DND-41 (cell line): ENCODE data around the gene RNF207.

Experiments
- CTCF ChIP-seq: IDR thresholded peaks from 2 replicates; pipeline ENCODE4 v1.5.1; 2012; ENCODE audit warnings: borderline replicate concordance, low read length, moderate library complexity, mild to moderate bottlenecking; ENCODE audit not compliant: poor library complexity, severe bottlenecking; ENCODE audit errors: extremely low read depth
- EZH2 ChIP-seq: IDR thresholded peaks from 3 replicates; pipeline ENCODE4 v1.6.1; 2012; ENCODE audit warnings: borderline replicate concordance, low read depth, mild to moderate bottlenecking, moderate library complexity, low read length, inconsistent platforms; ENCODE audit not compliant: severe bottlenecking

- TF ChIP-seq CTCF = no peak
- no peak for TF ChIP-seq EZH2
Measured at GRCh38 chr1:6172549-6172948, 33.4 kb upstream of the RNF207 start.
